H9 (cell line): ENCODE results near the gene GPR135. TPM values are rescaled to one million over a fixed set of nuclear protein-coding genes. Genes with fewer than 3 reads are reported as not detected.

ENCODE experiments used
- DNase-seq: peaks from one replicate; pipeline ENCODE4 v3.0.0-alpha.2; 2017
- H2AFZ ChIP-seq: one replicate; pipeline ENCODE4 v1.6.1; 2013; ENCODE audit warnings: mild to moderate bottlenecking, low read length, control low read depth, moderate library complexity
- H2AK5ac ChIP-seq: 2 replicates; pipeline ENCODE4 v1.6.1; 2013; ENCODE audit warnings: low read length, control low read depth, mixed read lengths; ENCODE audit not compliant: insufficient read length
- H2BK120ac ChIP-seq: one replicate; pipeline ENCODE4 v1.6.1; 2013; ENCODE audit warnings: low read depth, mild to moderate bottlenecking, low read length, control low read depth, inconsistent platforms; ENCODE audit not compliant: poor library complexity, severe bottlenecking
- H2BK12ac ChIP-seq: 2 replicates; pipeline ENCODE4 v1.6.1; 2013; ENCODE audit warnings: low read length, control low read depth, mixed read lengths, low read depth; ENCODE audit not compliant: insufficient read length
- H2BK15ac ChIP-seq: 2 replicates; pipeline ENCODE4 v1.6.1; 2013; ENCODE audit warnings: low read depth, low read length, control low read depth
- H2BK20ac ChIP-seq: one replicate; pipeline ENCODE4 v1.6.1; 2013; ENCODE audit warnings: low read depth, mild to moderate bottlenecking, low read length, control low read depth, inconsistent platforms; ENCODE audit not compliant: poor library complexity, severe bottlenecking
- H2BK5ac ChIP-seq: 2 replicates; pipeline ENCODE4 v1.6.1; 2013; ENCODE audit warnings: low read length, control low read depth, mixed read lengths; ENCODE audit not compliant: insufficient read length
- H3K14ac ChIP-seq: 2 replicates; pipeline ENCODE4 v1.6.1; 2013; ENCODE audit warnings: low read length, control low read depth; ENCODE audit not compliant: insufficient read depth
- H3K18ac ChIP-seq: 2 replicates; pipeline ENCODE4 v1.6.1; 2013; ENCODE audit warnings: low read depth, mild to moderate bottlenecking, mixed read lengths, low read length, control low read depth; ENCODE audit not compliant: insufficient read length
- H3K23ac ChIP-seq: 2 replicates; pipeline ENCODE4 v1.6.1; 2013; ENCODE audit warnings: low read length, control low read depth, mixed read lengths, low read depth; ENCODE audit not compliant: insufficient read length
- H3K23me2 ChIP-seq: 2 replicates; pipeline ENCODE4 v1.6.1; 2013; ENCODE audit warnings: low read depth, mild to moderate bottlenecking, mixed read lengths, low read length, control low read depth; ENCODE audit not compliant: insufficient read length, poor library complexity, severe bottlenecking
- H3K27ac ChIP-seq: 2 replicates; pipeline ENCODE4 v1.5.1; 2013; ENCODE audit warnings: low read length, control low read depth, mixed read lengths, low read depth; ENCODE audit not compliant: insufficient read length
- H3K27me3 ChIP-seq: 2 replicates; pipeline ENCODE4 v1.6.1; 2013; ENCODE audit warnings: low read length, control low read depth, inconsistent platforms; ENCODE audit not compliant: insufficient read depth
- H3K4ac ChIP-seq: 2 replicates; pipeline ENCODE4 v1.6.1; 2013; ENCODE audit warnings: low read depth, mild to moderate bottlenecking, control low read depth, inconsistent platforms, low read length, moderate library complexity
- H3K4me1 ChIP-seq: 2 replicates; pipeline ENCODE4 v1.6.1; 2013; ENCODE audit warnings: low read length, control low read depth, inconsistent platforms; ENCODE audit not compliant: insufficient read depth
- H3K4me2 ChIP-seq: 2 replicates; pipeline ENCODE4 v1.6.1; 2013; ENCODE audit warnings: low read length, control low read depth, mixed read lengths; ENCODE audit not compliant: insufficient read length, insufficient read depth
- H3K56ac ChIP-seq: 2 replicates; pipeline ENCODE4 v1.6.1; 2013; ENCODE audit warnings: low read depth, mild to moderate bottlenecking, mixed read lengths, low read length, control low read depth; ENCODE audit not compliant: insufficient read length
- H3K79me1 ChIP-seq: 2 replicates; pipeline ENCODE4 v1.6.1; 2013; ENCODE audit warnings: low read depth, mild to moderate bottlenecking, moderate library complexity, low read length, control low read depth, inconsistent platforms; ENCODE audit not compliant: insufficient read depth, poor library complexity, severe bottlenecking
- H3K79me2 ChIP-seq: 2 replicates; pipeline ENCODE4 v1.6.1; 2013; ENCODE audit warnings: low read length, control low read depth, inconsistent platforms; ENCODE audit not compliant: insufficient read depth
- H3K9ac ChIP-seq: 2 replicates; pipeline ENCODE4 v1.6.1; 2013; ENCODE audit warnings: low read length, control low read depth, mixed read lengths; ENCODE audit not compliant: insufficient read length; ENCODE audit errors: extremely low read depth
- H3K9me3 ChIP-seq: one replicate; pipeline ENCODE4 v1.6.1; 2013; ENCODE audit warnings: low read depth, low read length, inconsistent platforms; ENCODE audit not compliant: control insufficient read depth
- H3T11ph ChIP-seq: one replicate; pipeline ENCODE4 v1.6.1; 2013; ENCODE audit warnings: mild to moderate bottlenecking, low read length, control low read depth, inconsistent platforms
- H4K20me1 ChIP-seq: one replicate; pipeline ENCODE4 v1.6.1; 2013; ENCODE audit not compliant: control insufficient read depth, insufficient read length, insufficient read depth
- H4K5ac ChIP-seq: 2 replicates; pipeline ENCODE4 v1.6.1; 2013; ENCODE audit warnings: low read depth, mild to moderate bottlenecking, mixed read lengths, low read length, control low read depth; ENCODE audit not compliant: insufficient read length
- H4K8ac ChIP-seq: replicated peaks from 2 replicates; pipeline ENCODE4 v1.6.1; 2013; ENCODE audit warnings: low read length, control low read depth, mixed read lengths, low read depth; ENCODE audit not compliant: insufficient read length
- H4K91ac ChIP-seq: 2 replicates; pipeline ENCODE4 v1.6.1; 2013; ENCODE audit warnings: low read depth, mild to moderate bottlenecking, moderate library complexity, mixed read lengths, low read length, control low read depth; ENCODE audit not compliant: insufficient read length
- H3K27ac Mint-ChIP-seq, 3 experiments: 2 replicates in 2 of 3; 3 replicates in 1 of 3; pipeline ENCODE4 v1.8.0; 2020 to 2021; ENCODE audit warnings: mixed read lengths in 3 of 3, mild to moderate bottlenecking in 1 of 3, moderate library complexity in 1 of 3
- H3K27me3 Mint-ChIP-seq: 2 replicates; pipeline ENCODE4 v1.8.0; 2021; ENCODE audit warnings: low read depth, mild to moderate bottlenecking, moderate library complexity, mixed read lengths
- H3K36me3 Mint-ChIP-seq, 3 experiments: 2 replicates in 2 of 3; 3 replicates in 1 of 3; pipeline ENCODE4 v1.8.0; 2020 to 2021; ENCODE audit warnings: low read depth in 3 of 3, mixed read lengths in 3 of 3; ENCODE audit not compliant: insufficient read depth in 1 of 3
- H3K4me1 Mint-ChIP-seq, 2 experiments: 2 replicates each; pipeline ENCODE4 v1.8.0; 2020; ENCODE audit warnings: mixed read lengths in 2 of 2
- H3K4me3 Mint-ChIP-seq, 2 experiments: 2 replicates in 1 of 2; 3 replicates in 1 of 2; pipeline ENCODE4 v1.8.0; 2020 to 2021; ENCODE audit warnings: mild to moderate bottlenecking in 2 of 2, mixed read lengths in 2 of 2, moderate library complexity in 1 of 2
- H3K9me3 Mint-ChIP-seq, 2 experiments: 2 replicates in 1 of 2; 3 replicates in 1 of 2; pipeline ENCODE4 v1.8.0; 2020; ENCODE audit warnings: mild to moderate bottlenecking in 2 of 2, mixed read lengths in 2 of 2, moderate library complexity in 1 of 2
- WGBS: extraction: QIAGEN DNeasy Blood & Tissue Kit; methylation state at CpG from one replicate; pipeline ENCODE4 v1.1.7; 2013; ENCODE audit warnings: missing lambda C conversion rate, low lambda C conversion rate, mixed read lengths; ENCODE audit not compliant: insufficient read length; ENCODE audit errors: extremely low coverage; 5-methylcytosine and 5-hydroxymethylcytosine counted together
- total RNA-seq: library from RNA; stranded (reverse); gene quantifications from 2 replicates; pipeline ENCODE4 v1.2.1, GENCODE V29; 2021
- TF ChIP-seq, protein P1 (sequence below): fragments of 200-600 bp; sonication (generic); conservative IDR thresholded peaks from 3 replicates; pipeline ENCODE4 v1.8.0; 2021; ENCODE audit warnings: antibody characterized with exemption, mild to moderate bottlenecking

Gene GPR135
- total RNA-seq, 1 experiment from 2014 or later, result 1.9 TPM

DNA sequence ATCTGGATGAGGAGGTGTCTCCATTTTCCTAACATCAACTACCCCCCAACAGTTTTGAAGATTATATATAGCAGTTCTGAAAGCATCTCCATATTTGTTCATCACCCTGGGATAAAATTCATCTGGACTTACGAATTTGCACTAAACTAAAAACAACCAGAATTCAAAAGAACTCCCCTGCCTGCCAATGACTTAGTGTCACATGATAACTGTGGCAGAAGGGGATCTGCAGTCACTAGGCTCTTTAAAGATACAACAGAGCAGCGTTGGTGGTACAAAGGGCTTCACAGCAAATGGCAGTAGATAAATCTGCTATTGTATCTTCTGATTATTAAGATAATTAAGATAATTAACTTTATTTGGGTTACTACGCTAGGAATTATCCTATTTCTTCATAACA lies 30.1 kb downstream of the GPR135 start:
- Histone ChIP-seq H3K27ac (no peak overlapping the region), H2AFZ (no peak overlapping the region), H3K18ac (no peak overlapping the region), H4K20me1 (no peaks in the 10 kb centered on the region), H3K23me2 (no peaks in the 10 kb centered on the region), H3K9me3 (no peaks in the 10 kb centered on the region), H3K4ac (no peak overlapping the region), H2BK5ac (no peak overlapping the region), H3K14ac (no peak overlapping the region), H3K4me1 (no peaks in the 10 kb centered on the region), H3K79me2 (no peaks in the 10 kb centered on the region), H2BK12ac (no peak overlapping the region), H3K23ac (no peak overlapping the region), H3K4me2 (no peak overlapping the region), H3K9ac (no peak overlapping the region), H3K56ac (no peak overlapping the region), H4K91ac (no peak overlapping the region), H3T11ph (no peak overlapping the region), H3K27me3 (no peaks in the 10 kb centered on the region), H4K8ac (no peak overlapping the region), H2BK20ac (no peak overlapping the region), H2BK120ac (no peak overlapping the region), H3K79me1 (no peaks in the 10 kb centered on the region), H2BK15ac (no peak overlapping the region), H4K5ac (no peak overlapping the region), H2AK5ac (no peak overlapping the region)
- H3K4me3 Mint-ChIP-seq, result no peak overlapping the region
- H3K9me3 Mint-ChIP-seq, result no peaks in the 10 kb centered on the region
- TF ChIP-seq, protein P1, sequence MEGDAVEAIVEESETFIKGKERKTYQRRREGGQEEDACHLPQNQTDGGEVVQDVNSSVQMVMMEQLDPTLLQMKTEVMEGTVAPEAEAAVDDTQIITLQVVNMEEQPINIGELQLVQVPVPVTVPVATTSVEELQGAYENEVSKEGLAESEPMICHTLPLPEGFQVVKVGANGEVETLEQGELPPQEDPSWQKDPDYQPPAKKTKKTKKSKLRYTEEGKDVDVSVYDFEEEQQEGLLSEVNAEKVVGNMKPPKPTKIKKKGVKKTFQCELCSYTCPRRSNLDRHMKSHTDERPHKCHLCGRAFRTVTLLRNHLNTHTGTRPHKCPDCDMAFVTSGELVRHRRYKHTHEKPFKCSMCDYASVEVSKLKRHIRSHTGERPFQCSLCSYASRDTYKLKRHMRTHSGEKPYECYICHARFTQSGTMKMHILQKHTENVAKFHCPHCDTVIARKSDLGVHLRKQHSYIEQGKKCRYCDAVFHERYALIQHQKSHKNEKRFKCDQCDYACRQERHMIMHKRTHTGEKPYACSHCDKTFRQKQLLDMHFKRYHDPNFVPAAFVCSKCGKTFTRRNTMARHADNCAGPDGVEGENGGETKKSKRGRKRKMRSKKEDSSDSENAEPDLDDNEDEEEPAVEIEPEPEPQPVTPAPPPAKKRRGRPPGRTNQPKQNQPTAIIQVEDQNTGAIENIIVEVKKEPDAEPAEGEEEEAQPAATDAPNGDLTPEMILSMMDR, result no peak
- H3K36me3 Mint-ChIP-seq, result no peaks in the 10 kb centered on the region; a peak in 1 of 7 replicates
- no peaks in the 10 kb centered on the region for H3K27me3 Mint-ChIP-seq
- no peaks in the 10 kb centered on the region for H3K4me1 Mint-ChIP-seq
- no peak for DNase-seq
- WGBS, result no CpG with 5 or more reads among the region's 3 CpGs
- no peak overlapping the region for H3K27ac Mint-ChIP-seq
